Measurements from ENCODE around the gene GALM.
"Not testable (repeated sequence)": the region's sequence is repeated elsewhere in the genome, so short reads cannot be mapped to it uniquely, and the experiment has no call there.

GALM gene

GRCh38 chr2:38634684-38635083 is 31.2 kb upstream of the GALM start:
- Histone ChIP-seq H3K9ac (ENCODE audit: low read length) (no peak overlapping the region), H3K9me3 (ENCODE audit: insufficient read depth, low read length) (no peaks in the 10 kb centered on the region), H3K4me3 (ENCODE audit: insufficient read depth, low read length, poor library complexity, severe bottlenecking) (peak overlapping the region; percentile 27), H3K27ac (ENCODE audit: low read depth, low read length) (no peak overlapping the region), H3K36me3 (ENCODE audit: low read length) (no peaks in the 10 kb centered on the region), H4K20me1 (ENCODE audit: low read depth, low read length) (no peaks in the 10 kb centered on the region), H2AFZ (ENCODE audit: low read depth, low read length, severe bottlenecking) (no peak overlapping the region), H3F3A (ENCODE audit: insufficient read depth) (no peaks in the 10 kb centered on the region), H3K4me2 (ENCODE audit: low read depth, low read length, poor library complexity, severe bottlenecking) (peak overlapping the region; percentile 52), H3K27me3 (ENCODE audit: low read length) (no peaks in the 10 kb centered on the region), H3K9me2 (replicated peaks; ENCODE audit: insufficient read depth, low read length) (no peaks in the 10 kb centered on the region), H3K79me2 (ENCODE audit: insufficient read depth, low read length) (no peaks in the 10 kb centered on the region)
- no peak for TF ChIP-seq CTCF (IDR thresholded peaks at IDR 0.05; ENCODE audit: insufficient read depth, low read length, poor library complexity, severe bottlenecking)
- TF ChIP-seq EZH2phosphoT487 (conservative IDR thresholded peaks at IDR 0.05; ENCODE audit: low read length) = no peak

GRCh38 chr2:38635139-38635538 is 30.8 kb upstream of the GALM start:
- peak overlapping the region; percentile 52 for H3K4me2 ChIP-seq (ENCODE audit: low read depth, low read length, poor library complexity, severe bottlenecking)
- no peaks in the 10 kb centered on the region for H3K27me3 ChIP-seq (ENCODE audit: low read length)
- no peak overlapping the region for H3K9ac ChIP-seq (ENCODE audit: low read length)
- H3F3A ChIP-seq (ENCODE audit: insufficient read depth) = no peaks in the 10 kb centered on the region
- H4K20me1 ChIP-seq (ENCODE audit: low read depth, low read length) = no peaks in the 10 kb centered on the region
- H3K9me2 ChIP-seq (replicated peaks; ENCODE audit: insufficient read depth, low read length) = no peaks in the 10 kb centered on the region
- H3K9me3 ChIP-seq (ENCODE audit: insufficient read depth, low read length) = no peaks in the 10 kb centered on the region
- H3K79me2 ChIP-seq (ENCODE audit: insufficient read depth, low read length) = no peaks in the 10 kb centered on the region
- H3K36me3 ChIP-seq (ENCODE audit: low read length) = no peaks in the 10 kb centered on the region
- no peak for TF ChIP-seq CTCF (IDR thresholded peaks at IDR 0.05; ENCODE audit: insufficient read depth, low read length, poor library complexity, severe bottlenecking)
- no peak for TF ChIP-seq EZH2phosphoT487 (conservative IDR thresholded peaks at IDR 0.05; ENCODE audit: low read length)
- H2AFZ ChIP-seq (ENCODE audit: low read depth, low read length, severe bottlenecking) = no peak overlapping the region
- H3K4me3 ChIP-seq (ENCODE audit: insufficient read depth, low read length, poor library complexity, severe bottlenecking) = no peak overlapping the region
- no peak overlapping the region for H3K27ac ChIP-seq (ENCODE audit: low read depth, low read length)

GRCh38 chr2:38636069-38636468 is 29.8 kb upstream of the GALM start:
- no peaks in the 10 kb centered on the region for H3K9me3 ChIP-seq (ENCODE audit: insufficient read depth, low read length)
- no peak overlapping the region for H3K4me3 ChIP-seq (ENCODE audit: insufficient read depth, low read length, poor library complexity, severe bottlenecking)
- no peak overlapping the region for H3K9ac ChIP-seq (ENCODE audit: low read length)

GRCh38 chr2:38642373-38643017 is 23.4 kb upstream of the GALM start:
- H3K27me3 ChIP-seq (ENCODE audit: low read length); H3K9me2 ChIP-seq (replicated peaks; ENCODE audit: insufficient read depth, low read length); H3K27ac ChIP-seq (ENCODE audit: low read depth, low read length); H3K36me3 ChIP-seq (ENCODE audit: low read length); H3K4me2 ChIP-seq (ENCODE audit: low read depth, low read length, poor library complexity, severe bottlenecking); H3K9ac ChIP-seq (ENCODE audit: low read length); H4K20me1 ChIP-seq (ENCODE audit: low read depth, low read length); H3K79me2 ChIP-seq (ENCODE audit: insufficient read depth, low read length); H3K9me3 ChIP-seq (ENCODE audit: insufficient read depth, low read length); H2AFZ ChIP-seq (ENCODE audit: low read depth, low read length, severe bottlenecking); H3F3A ChIP-seq (ENCODE audit: insufficient read depth); H3K4me3 ChIP-seq (ENCODE audit: insufficient read depth, low read length, poor library complexity, severe bottlenecking): not testable (repeated sequence)

More at GRCh38 chr2:38636069-38636468, 29.8 kb upstream of the GALM start:
- H3K4me2 ChIP-seq (ENCODE audit: low read depth, low read length, poor library complexity, severe bottlenecking) = no peak overlapping the region
- H3F3A ChIP-seq (ENCODE audit: insufficient read depth) = no peaks in the 10 kb centered on the region
- H3K27ac ChIP-seq (ENCODE audit: low read depth, low read length) = no peak overlapping the region
- TF ChIP-seq EZH2phosphoT487 (conservative IDR thresholded peaks at IDR 0.05; ENCODE audit: low read length) (no peak), CTCF (IDR thresholded peaks at IDR 0.05; ENCODE audit: insufficient read depth, low read length, poor library complexity, severe bottlenecking) (no peak)
- H3K36me3 ChIP-seq (ENCODE audit: low read length) = no peaks in the 10 kb centered on the region
- H4K20me1 ChIP-seq (ENCODE audit: low read depth, low read length) = no peaks in the 10 kb centered on the region
- H3K9me2 ChIP-seq (replicated peaks; ENCODE audit: insufficient read depth, low read length) = no peaks in the 10 kb centered on the region
- no peaks in the 10 kb centered on the region for H3K79me2 ChIP-seq (ENCODE audit: insufficient read depth, low read length)
- H2AFZ ChIP-seq (ENCODE audit: low read depth, low read length, severe bottlenecking) = no peak overlapping the region
- H3K27me3 ChIP-seq (ENCODE audit: low read length) = no peaks in the 10 kb centered on the region

All from SU-DHL-6 (cell line).